HG03280 (cell line): ENCODE measurements around the gene BAHD1.

Experiments used
- ATAC-seq: cut with Tn5 transposase; IDR thresholded peaks from one replicate; pipeline ENCODE4 v1.9.1; 2021; ENCODE audit warnings: mild to moderate bottlenecking, moderate library complexity; ENCODE audit not compliant: unreplicated experiment

Gene BAHD1

DNA sequence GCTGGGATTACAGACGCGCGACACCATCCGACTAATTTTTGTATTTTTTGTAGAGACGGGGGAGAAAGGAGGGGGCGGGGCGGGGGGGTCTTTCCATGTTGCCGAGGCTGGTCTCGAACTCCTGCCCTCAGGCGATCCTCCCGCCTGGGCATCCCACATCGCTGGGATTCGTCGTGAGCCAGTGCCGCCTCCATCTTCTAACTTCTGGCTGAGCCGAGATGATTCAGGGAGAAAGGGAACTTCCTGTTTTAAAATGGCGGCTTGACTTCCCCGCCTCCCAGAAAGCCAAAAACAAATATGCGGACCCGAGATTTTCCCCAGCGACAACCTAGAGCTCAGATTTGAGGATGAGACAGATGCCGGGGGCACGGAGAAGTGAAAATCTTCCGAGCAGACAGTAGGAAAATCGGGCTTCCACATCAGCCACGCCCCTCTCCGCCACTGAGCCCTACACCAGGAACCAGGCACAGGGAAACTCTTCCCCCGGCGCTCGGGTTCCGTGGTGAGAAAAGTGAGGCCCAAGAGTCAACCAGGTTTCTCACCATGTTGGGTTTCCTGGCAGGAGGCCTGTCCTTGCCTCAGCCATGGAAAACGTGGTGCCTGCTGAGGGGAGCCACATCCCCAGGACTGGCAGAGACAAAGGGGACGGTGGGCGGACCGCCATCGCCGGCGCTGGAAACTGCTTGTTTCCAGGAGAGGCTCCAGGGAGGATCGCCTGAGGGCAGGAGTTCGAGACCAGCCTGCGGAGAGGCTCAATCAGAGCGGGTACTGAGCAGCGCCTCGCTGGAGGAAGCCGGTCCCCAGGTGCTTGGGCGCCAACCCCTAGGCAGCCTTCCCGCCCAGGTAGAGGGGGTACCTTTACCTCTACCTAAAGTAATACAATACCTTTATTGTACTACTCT, 48.8 kb downstream of the BAHD1 start:
- ATAC-seq = no peak

- ATAC-seq = no peak
These were observed 52.5 kb downstream of the BAHD1 start for GRCh38 chr15:40493089-40493840.

DNA sequence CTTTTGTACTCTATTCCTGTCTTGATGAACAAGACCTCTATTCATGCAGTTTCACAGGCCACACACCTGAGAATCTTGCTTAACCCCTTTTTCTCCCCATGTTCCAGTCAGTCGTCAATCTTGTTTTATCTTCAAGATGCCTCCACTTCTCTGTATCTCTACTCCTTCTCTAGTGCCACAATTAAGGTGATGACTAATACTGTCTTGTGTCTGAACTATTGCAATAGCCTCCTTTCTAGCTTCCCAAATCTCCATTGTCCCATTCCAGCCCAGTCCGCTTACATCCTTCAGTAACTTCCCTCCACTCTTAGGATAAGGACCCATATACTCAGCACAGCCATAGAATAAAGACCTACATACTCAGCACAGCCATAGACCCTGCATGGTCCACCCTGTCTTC, 54.8 kb downstream of the BAHD1 start:
- ATAC-seq = no peak

DNA sequence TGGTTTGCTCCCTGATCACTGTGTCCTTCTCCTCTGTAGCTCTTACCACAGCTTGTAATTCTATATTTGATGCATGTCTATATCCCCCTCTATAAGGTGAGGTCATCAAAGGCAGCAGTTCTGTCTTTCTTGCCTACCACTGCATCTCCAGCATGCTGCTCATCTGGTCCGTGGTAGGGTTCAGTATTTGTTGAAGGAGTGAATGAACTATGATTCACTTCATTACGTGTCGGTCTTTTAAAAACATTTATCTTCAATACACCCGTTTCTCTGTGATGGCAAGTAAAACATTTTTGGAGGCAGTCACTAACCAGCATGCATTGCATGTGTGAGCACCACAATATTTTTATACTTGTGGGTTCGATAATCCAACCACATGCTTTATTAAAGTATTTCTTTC, 57.7 kb downstream of the BAHD1 start:
- no peak for ATAC-seq

GRCh38 chr15:40498891-40499290, 58.1 kb downstream of the BAHD1 start:
- ATAC-seq = no peak

DNA sequence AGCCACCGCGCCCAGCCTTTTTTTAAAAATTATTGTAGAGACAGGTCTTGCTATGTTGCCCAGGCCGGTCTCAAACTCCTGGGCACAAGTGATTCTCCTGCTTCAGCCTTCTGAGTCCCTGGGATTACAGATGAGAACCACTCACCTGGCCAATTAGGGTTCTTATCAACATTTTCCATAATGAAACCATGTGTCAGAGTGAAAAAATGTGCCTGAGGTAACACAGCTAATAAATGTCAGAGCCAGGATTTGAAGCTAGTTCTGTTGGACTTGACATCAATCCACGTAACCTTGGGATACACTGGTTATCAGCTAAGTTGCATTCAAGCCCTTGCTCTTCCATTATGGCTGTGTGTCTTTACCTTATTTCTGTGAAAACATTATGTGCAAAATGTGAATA, 59.2 kb downstream of the BAHD1 start:
- ATAC-seq = no peak

GRCh38 chr15:40500568-40501330, 60.0 kb downstream of the BAHD1 start:
- ATAC-seq = no peak

- ATAC-seq = no peak
These were observed 60.7 kb downstream of the BAHD1 start for GRCh38 chr15:40501487-40501886.

- ATAC-seq = no peak
These were observed 66.3 kb downstream of the BAHD1 start for GRCh38 chr15:40506964-40507571.

DNA sequence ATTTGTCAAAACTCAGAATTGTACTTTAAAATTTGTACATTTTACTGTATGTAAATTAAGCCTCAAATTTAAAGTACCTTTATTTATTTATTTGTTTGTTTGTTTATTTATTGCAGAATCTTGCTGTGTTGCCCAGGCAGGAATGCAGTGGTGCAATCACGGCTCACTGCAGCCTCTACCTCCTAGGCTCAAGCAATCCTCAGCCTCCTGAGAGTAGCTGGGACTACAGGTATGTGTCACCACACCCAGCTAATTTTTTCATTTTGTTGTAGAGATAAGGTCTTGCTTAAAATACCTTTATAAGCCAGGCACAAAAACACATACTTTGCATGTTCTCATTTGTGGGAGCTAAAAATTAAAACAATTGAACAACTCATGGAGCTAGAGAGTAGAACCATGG, 67.5 kb downstream of the BAHD1 start:
- no peak for ATAC-seq

DNA sequence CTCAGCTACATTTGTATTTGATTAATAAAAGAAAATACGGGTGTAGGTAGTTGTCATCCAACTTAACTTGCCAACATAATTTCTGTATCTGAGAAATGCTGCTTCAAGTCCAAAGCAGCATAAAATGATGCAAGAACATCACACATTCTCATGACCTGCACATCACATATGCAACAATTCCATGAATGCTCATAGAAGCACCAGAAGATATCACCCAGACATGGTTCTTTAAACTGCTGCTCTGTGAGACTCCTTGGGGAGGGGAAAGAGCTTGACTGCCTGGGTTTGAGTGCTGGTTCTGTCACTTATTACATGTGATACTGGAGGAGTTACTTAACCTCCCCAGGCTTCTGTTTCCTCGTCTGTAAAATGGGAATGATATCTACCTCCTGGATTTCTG, 69.4 kb downstream of the BAHD1 start:
- no peak for ATAC-seq

DNA sequence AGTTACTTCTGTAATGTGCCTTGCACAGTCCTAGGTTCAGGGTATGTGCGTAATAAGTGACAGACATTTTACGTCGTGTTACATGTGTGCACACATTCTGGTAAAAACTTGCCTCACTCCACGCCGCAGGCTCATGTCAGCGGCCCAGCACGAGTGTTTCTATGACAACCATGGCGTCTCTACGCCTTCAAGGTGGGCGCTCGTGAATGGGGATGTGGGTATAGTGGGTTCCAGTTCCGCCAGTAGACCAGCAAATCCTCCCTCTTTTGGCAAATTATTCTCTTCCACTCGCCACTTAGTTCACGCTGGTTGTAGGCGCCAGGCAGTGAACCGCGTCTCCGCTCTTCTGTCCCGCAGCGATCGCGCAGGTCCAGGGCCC, 70.3 kb downstream of the BAHD1 start:
- ATAC-seq = peak; percentile 46

DNA sequence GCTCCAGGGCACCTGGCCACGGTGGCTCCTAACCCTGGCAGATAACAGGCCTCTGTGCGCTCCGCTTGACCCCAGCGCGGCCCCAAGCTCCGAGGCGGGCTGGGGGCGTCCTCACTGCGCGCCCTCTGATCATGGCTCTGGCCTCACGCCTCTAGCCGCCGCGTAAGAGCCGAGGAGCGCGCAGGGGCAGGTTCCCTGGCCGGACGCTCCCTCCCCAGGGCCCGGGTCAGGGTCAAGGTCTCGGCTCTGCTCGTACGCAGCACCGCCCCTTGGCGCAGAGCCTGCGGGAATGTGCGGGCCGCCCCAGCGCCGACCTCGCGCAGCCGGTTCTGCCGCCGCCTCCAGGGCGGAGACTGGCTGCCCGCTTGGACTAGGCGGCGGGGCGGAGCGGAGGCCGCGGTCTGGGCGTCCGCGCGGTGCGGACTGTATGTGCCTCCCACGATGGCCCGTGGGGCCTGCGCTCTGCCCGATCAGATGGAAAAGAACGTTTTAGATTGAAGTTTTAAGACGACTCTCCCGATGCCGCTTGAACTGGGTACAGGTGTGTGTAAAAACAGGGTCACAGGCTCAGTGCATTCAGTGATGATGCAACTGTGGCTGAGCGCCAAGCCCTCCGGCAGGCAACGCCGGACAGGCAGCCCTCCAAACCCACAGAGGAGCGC, 70.8 kb downstream of the BAHD1 start:
- ATAC-seq = peak; percentile 46

GRCh38 chr15:40512440-40512839, 71.7 kb downstream of the BAHD1 start:
- ATAC-seq = no peak

DNA sequence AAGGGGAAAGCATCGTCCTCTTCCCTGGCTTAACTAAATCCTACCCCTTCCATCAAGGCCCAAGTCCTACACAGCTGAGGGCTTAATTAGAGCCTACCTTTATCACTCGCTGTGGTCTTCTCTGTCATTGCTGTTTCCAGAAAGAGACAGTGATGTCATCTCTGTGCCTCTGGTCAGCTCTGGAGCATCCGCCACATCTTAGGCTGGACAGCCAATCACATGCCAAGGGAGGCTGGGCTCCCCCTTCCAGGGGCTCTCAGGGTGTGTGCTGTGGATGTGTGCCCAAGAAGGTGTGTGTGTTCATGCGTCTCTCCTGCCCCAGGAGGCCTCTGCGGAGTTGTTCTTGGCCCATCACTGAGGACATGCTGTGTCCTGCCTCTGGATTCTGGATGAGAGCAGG, 72.9 kb downstream of the BAHD1 start:
- ATAC-seq = no peak

GRCh38 chr15:40516322-40516721, 75.6 kb downstream of the BAHD1 start:
- no peak for ATAC-seq
